Gastrocnemius medialis (tissue), 4 donors: ENCODE data around the gene CD300LG. TPM values are rescaled to one million over a fixed set of nuclear protein-coding genes. Genes with fewer than 3 reads are reported as not detected.

Source experiments
- ATAC-seq, 2 donors: fragments of 150-250 bp; one replicate each; pipeline ENCODE4 v1.9.1; 2016
- DNase-seq, 2 donors: peaks; one replicate each; pipeline ENCODE4 v3.0.0-alpha.2; 2019
- H3K27ac ChIP-seq, 4 donors: fragments of 200-600 bp; sonication (generic); 1 replicate in 1 of 4; 2 replicates in 3 of 4; pipeline ENCODE4 v1.5.1; 2016 to 2018; ENCODE audit warnings: mild to moderate bottlenecking in 2 of 4, moderate library complexity in 1 of 4
- H3K27me3 ChIP-seq, 3 donors: fragments of 200-600 bp; sonication (generic) in 2 of 3; 1 replicate in 1 of 3; 2 replicates in 2 of 3; pipeline versions ENCODE4 v1.5.1 to v1.6.0; 2016 to 2019; ENCODE audit warnings: mild to moderate bottlenecking in 1 of 3, moderate library complexity in 1 of 3
- H3K36me3 ChIP-seq, 2 donors: fragments of 200-600 bp; sonication (generic) in 1 of 2; one replicate each; pipeline ENCODE4 v1.5.1; 2017 to 2018
- H3K4me1 ChIP-seq, 2 donors: fragments of 200-600 bp; sonication (generic) in 1 of 2; one replicate each; pipeline ENCODE4 v1.5.1; 2016 to 2017; ENCODE audit warnings: mild to moderate bottlenecking in 2 of 2
- H3K4me3 ChIP-seq, 4 donors: fragments of 200-600 bp; sonication (generic) in 3 of 4; 1 replicate in 1 of 4; 2 replicates in 3 of 4; pipeline ENCODE4 v1.5.1; 2016 to 2019; ENCODE audit warnings: mild to moderate bottlenecking in 2 of 4
- H3K9me3 ChIP-seq, 3 donors: fragments of 200-600 bp; sonication (generic) in 2 of 3; 1 replicate in 1 of 3; 2 replicates in 2 of 3; pipeline ENCODE4 v1.5.1; 2016 to 2019
- POLR2A ChIP-seq, 2 donors: fragments of 450-650 bp; IDR thresholded peaks; one replicate each; pipeline ENCODE4 v1.6.1; 2017; ENCODE audit warnings: antibody characterized with exemption in 2 of 2, mild to moderate bottlenecking in 2 of 2, moderate library complexity in 2 of 2
- in situ Hi-C, 4 donors: fragments of 200-750 bp; cut with MboI; loops; one replicate each; pipeline versions ENCODE4 v1.15.0 to v1.8.0; 2017; ENCODE audit warnings: low sequenced_read_pairs in 4 of 4
- intact Hi-C: fragments of 100-400 bp; cut with DNase I; formaldehyde crosslinking; loops from one replicate; pipeline ENCODE4 v1.15.1; 2023; ENCODE audit warnings: low total_unique reads
- total RNA-seq, 4 donors: library from RNA; depleted of rRNA; stranded (reverse); fragments of >200 nt; gene quantifications; one replicate each; pipeline versions ENCODE4 v1.1.0 to v1.2.3, GENCODE V29; 2016
- TF ChIP-seq, protein P1 (sequence below), 5 experiments: fragments of 450-650 bp in 3 of 5; fragments of 200-600 bp in 2 of 5; sonication (generic) in 2 of 5; IDR thresholded peaks in 4 of 5; conservative IDR thresholded peaks in 1 of 5; 1 replicate in 4 of 5; 2 replicates in 1 of 5; pipeline ENCODE4 v1.5.1; 2016 to 2019; ENCODE audit warnings: antibody characterized with exemption in 5 of 5, mild to moderate bottlenecking in 3 of 5, moderate library complexity in 3 of 5

The CD300LG gene
- total RNA-seq, 4 donors from 2014 or later, result 18.4 to 28.2 (median 20.8) TPM

DNA sequence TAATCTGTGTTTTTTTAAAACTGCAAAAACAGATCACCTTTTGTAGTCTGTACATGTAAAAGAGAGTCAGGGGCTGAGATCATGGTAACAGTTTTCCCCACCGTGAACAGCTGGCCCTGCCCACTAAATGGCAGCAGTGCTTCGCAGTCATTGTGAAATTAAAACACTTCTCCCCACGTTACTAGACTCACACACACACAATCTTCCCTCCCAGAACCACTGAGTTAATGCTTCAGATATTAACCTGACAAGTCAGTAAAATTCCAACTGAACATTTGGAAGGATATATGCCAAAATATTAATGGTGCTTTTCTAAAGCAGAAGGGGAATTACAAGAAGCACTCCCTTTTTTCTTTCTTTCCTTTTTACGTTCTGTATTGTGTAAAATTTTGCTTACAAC, 1.2 kb upstream of the CD300LG start:
- H3K36me3 ChIP-seq, result no peaks in the 10 kb centered on the region
- intact Hi-C loops (loop anchor here (1.0 to 2.0 kb wide), 3 partner anchors 66 to 151 kb away; no protein-coding TSS in a partner anchor), in situ Hi-C loops (loop anchor here in 1 of 4 donors (10.0 kb wide), 2 partner anchors 61 to 151 kb away; partner anchors contain the start of gene CFAP97D1)
- H3K4me1 ChIP-seq, result peaks cover 10 to 15% of the 10 kb centered on the region in 2 donors
- no peak overlapping the region for H3K4me3 ChIP-seq
- no peaks in the 10 kb centered on the region for H3K9me3 ChIP-seq
- H3K27ac ChIP-seq, result peak overlapping the region in 1 of 4 donors; percentile 37
- no peak for ATAC-seq
- DNase-seq, result no peak
- H3K27me3 ChIP-seq, result peaks cover 0 to 3% (median 0%) of the 10 kb centered on the region in 3 donors
- TF ChIP-seq, protein P1, sequence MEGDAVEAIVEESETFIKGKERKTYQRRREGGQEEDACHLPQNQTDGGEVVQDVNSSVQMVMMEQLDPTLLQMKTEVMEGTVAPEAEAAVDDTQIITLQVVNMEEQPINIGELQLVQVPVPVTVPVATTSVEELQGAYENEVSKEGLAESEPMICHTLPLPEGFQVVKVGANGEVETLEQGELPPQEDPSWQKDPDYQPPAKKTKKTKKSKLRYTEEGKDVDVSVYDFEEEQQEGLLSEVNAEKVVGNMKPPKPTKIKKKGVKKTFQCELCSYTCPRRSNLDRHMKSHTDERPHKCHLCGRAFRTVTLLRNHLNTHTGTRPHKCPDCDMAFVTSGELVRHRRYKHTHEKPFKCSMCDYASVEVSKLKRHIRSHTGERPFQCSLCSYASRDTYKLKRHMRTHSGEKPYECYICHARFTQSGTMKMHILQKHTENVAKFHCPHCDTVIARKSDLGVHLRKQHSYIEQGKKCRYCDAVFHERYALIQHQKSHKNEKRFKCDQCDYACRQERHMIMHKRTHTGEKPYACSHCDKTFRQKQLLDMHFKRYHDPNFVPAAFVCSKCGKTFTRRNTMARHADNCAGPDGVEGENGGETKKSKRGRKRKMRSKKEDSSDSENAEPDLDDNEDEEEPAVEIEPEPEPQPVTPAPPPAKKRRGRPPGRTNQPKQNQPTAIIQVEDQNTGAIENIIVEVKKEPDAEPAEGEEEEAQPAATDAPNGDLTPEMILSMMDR (IDR thresholded peaks at IDR 0.05 in 4 of 5, conservative IDR thresholded peaks at IDR 0.05 in 1 of 5), result no peak
- no peak for TF ChIP-seq POLR2A (IDR thresholded peaks at IDR 0.05)

DNA sequence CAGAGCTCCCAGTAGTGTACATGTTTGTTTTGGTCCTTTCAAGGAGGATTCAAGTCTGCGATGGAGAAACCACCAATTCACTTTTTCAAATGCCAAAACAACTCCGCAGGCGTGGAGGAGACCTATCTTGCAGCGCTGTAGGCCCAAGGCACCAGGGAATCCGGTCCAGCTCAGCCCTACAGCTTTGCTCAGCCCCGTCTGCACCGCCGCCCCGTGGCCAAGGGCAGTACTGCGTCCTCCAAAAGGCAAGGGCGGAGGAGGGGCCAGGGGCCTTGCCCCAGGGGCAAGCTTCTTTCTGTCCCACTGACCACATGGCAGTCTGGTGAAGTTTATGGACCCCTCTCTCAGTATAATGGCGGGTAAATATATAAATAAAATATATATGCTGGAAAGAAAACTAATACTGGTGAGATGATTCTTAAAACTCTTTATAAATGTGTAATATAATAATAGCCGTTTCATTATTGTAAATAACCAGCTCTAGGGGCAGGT, 709 bp upstream of the CD300LG start:
- intact Hi-C loops, result loop anchor here (1.0 kb wide), 2 partner anchors 67 to 152 kb away; no protein-coding TSS in a partner anchor
- DNase-seq, result peak; percentile 67 to 79
- TF ChIP-seq, protein P1 (IDR thresholded peaks at IDR 0.05 in 4 of 5, conservative IDR thresholded peaks at IDR 0.05 in 1 of 5), result peak; percentile 93 to 99 (median 94)
- no peak for TF ChIP-seq POLR2A (IDR thresholded peaks at IDR 0.05)
- Histone ChIP-seq H3K4me1 (peaks cover 10% of the 10 kb centered on the region in 2 donors), H3K36me3 (no peaks in the 10 kb centered on the region), H3K4me3 (peak overlapping the region in 2 of 4 donors; percentile 12 to 47), H3K9me3 (no peaks in the 10 kb centered on the region), H3K27ac (peak overlapping the region; percentile 5 to 64 (median 48)), H3K27me3 (peaks cover 0 to 3% (median 0%) of the 10 kb centered on the region in 3 donors)
- in situ Hi-C loops, result loop anchor here in 1 of 4 donors (10.0 kb wide), 2 partner anchors 61 to 151 kb away; partner anchors contain the start of gene CFAP97D1
- ATAC-seq, result peak; percentile 73 to 86

DNA sequence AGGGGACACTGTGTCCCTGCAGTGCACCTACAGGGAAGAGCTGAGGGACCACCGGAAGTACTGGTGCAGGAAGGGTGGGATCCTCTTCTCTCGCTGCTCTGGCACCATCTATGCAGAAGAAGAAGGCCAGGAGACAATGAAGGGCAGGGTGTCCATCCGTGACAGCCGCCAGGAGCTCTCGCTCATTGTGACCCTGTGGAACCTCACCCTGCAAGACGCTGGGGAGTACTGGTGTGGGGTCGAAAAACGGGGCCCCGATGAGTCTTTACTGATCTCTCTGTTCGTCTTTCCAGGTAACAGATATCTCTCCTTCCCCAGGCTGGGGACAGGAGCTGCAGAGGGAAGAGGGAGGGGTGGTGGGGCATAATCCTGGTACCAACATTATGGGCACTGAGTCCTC, 1.6 kb downstream of the CD300LG start:
- Histone ChIP-seq H3K27me3 (peaks cover 0 to 3% (median 0%) of the 10 kb centered on the region in 3 donors), H3K36me3 (no peaks in the 10 kb centered on the region), H3K4me3 (peak overlapping the region in 2 of 4 donors; percentile 23 to 47), H3K9me3 (no peaks in the 10 kb centered on the region), H3K27ac (peak overlapping the region in 2 of 4 donors; percentile 58 to 64), H3K4me1 (peaks cover 3 to 6% of the 10 kb centered on the region in 2 donors)
- in situ Hi-C loops, result loop anchor here in 1 of 4 donors (10.0 kb wide), 2 partner anchors 64 to 154 kb away; partner anchors contain the start of gene CFAP97D1
- ATAC-seq (no peak), DNase-seq (no peak)
- TF ChIP-seq POLR2A (IDR thresholded peaks at IDR 0.05), result no peak
- TF ChIP-seq, protein P1 (IDR thresholded peaks at IDR 0.05 in 4 of 5, conservative IDR thresholded peaks at IDR 0.05 in 1 of 5), result no peak
- intact Hi-C loops, result no loop called here

DNA sequence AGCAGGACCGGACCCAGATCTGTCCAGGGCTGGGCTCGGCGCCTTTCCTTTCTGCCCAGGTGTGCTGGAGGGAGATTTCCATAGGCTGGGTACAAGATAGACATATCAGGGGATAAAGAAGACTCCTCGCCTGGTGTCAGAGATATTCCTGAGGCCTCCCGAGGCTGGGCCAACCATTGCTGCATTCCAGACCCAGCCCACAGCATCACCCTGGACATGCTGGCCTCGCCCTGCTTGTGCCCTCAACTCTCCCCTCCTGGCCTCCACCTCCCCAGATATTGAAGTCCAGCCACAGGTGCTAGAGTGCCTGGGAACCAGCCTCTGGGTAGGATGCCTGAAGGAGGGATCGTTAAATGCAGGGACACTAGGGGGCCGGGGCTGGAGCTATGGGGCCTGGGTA, 2.1 kb downstream of the CD300LG start:
- Histone ChIP-seq H3K9me3 (no peaks in the 10 kb centered on the region), H3K4me3 (peak overlapping the region in 3 of 4 donors; percentile 14 to 47 (median 23)), H3K27me3 (peaks cover 0 to 3% (median 0%) of the 10 kb centered on the region in 3 donors), H3K4me1 (peaks cover 3 to 6% of the 10 kb centered on the region in 2 donors), H3K36me3 (no peaks in the 10 kb centered on the region), H3K27ac (peak overlapping the region in 2 of 4 donors; percentile 58 to 64)
- ATAC-seq, result no peak
- TF ChIP-seq POLR2A (IDR thresholded peaks at IDR 0.05), result no peak
- TF ChIP-seq, protein P1 (IDR thresholded peaks at IDR 0.05 in 4 of 5, conservative IDR thresholded peaks at IDR 0.05 in 1 of 5), result no peak
- no peak for DNase-seq
- in situ Hi-C loops (loop anchor here in 1 of 4 donors (10.0 kb wide), 2 partner anchors 64 to 154 kb away; partner anchors contain the start of gene CFAP97D1), intact Hi-C loops (no loop called here)
